Esophagus squamous epithelium (tissue), 5 donors: Measurements from ENCODE around the gene ROCK2. TPM values are rescaled to one million over a fixed set of nuclear protein-coding genes. Genes with fewer than 3 reads are reported as not detected.
"Not testable (repeated sequence)": the region's sequence is repeated elsewhere in the genome, so short reads cannot be mapped to it uniquely, and the experiment has no call there.

Source experiments
- DNase-seq: peaks from one replicate; lab custom pipeline; 2025; lab: John Stamatoyannopoulos, UW
- H3K27ac ChIP-seq, 4 donors: fragments of 200-600 bp; sonication (generic); one replicate each; pipeline ENCODE4 v1.5.1; 2016 to 2019; ENCODE audit warnings: mild to moderate bottlenecking in 1 of 4
- H3K27me3 ChIP-seq, 4 donors: fragments of 200-600 bp; sonication (generic); 1 replicate in 3 of 4; 2 replicates in 1 of 4; pipeline versions ENCODE4 v1.5.1 to v1.6.0; 2017 to 2021; ENCODE audit warnings: antibody characterized with exemption in 1 of 4
- H3K36me3 ChIP-seq, 3 donors: fragments of 200-600 bp; sonication (generic); one replicate each; pipeline ENCODE4 v1.5.1; 2016 to 2019
- H3K4me1 ChIP-seq, 3 donors: fragments of 200-600 bp; sonication (generic); one replicate each; pipeline ENCODE4 v1.5.1; 2017 to 2019
- H3K4me3 ChIP-seq, 4 donors: fragments of 200-600 bp; sonication (generic); 1 replicate in 3 of 4; 2 replicates in 1 of 4; pipeline ENCODE4 v1.5.1; 2016 to 2019; ENCODE audit warnings: mild to moderate bottlenecking in 2 of 4, moderate library complexity in 1 of 4
- H3K9me3 ChIP-seq, 3 donors: fragments of 200-600 bp; sonication (generic); one replicate each; pipeline ENCODE4 v1.5.1; 2016 to 2019
- POLR2A ChIP-seq, 4 donors: fragments of 450-650 bp; IDR thresholded peaks; one replicate each; pipeline ENCODE4 v1.6.1; 2017; ENCODE audit warnings: antibody characterized with exemption in 4 of 4, mild to moderate bottlenecking in 4 of 4, moderate library complexity in 3 of 4
- WGBS, 2 donors: methylation state at CpG; one replicate each; pipeline ENCODE4 v1.1.5; 2018; 5-methylcytosine and 5-hydroxymethylcytosine counted together
- intact Hi-C: fragments of 100-400 bp; cut with DNase I; formaldehyde crosslinking; loops from one replicate; pipeline ENCODE4 v1.15.0; 2022
- total RNA-seq, 4 donors: library from RNA; depleted of rRNA; stranded (reverse); fragments of >200 nt; gene quantifications; one replicate each; pipeline ENCODE4 v1.1.0, GENCODE V29; 2016
- TF ChIP-seq, protein P1 (sequence below), 6 experiments: fragments of 450-650 bp in 4 of 6; fragments of 200-600 bp in 2 of 6; sonication (generic) in 2 of 6; IDR thresholded peaks; one replicate each; pipeline ENCODE4 v1.5.1; 2016 to 2019; ENCODE audit warnings: antibody characterized with exemption in 6 of 6, mild to moderate bottlenecking in 4 of 6, moderate library complexity in 4 of 6
- donor health status: DM: yes; HTN: yes; CAD: no.

ROCK2 gene
- total RNA-seq, 4 donors from 2014 or later: 15.2 to 50.5 (median 21.4) TPM

DNA sequence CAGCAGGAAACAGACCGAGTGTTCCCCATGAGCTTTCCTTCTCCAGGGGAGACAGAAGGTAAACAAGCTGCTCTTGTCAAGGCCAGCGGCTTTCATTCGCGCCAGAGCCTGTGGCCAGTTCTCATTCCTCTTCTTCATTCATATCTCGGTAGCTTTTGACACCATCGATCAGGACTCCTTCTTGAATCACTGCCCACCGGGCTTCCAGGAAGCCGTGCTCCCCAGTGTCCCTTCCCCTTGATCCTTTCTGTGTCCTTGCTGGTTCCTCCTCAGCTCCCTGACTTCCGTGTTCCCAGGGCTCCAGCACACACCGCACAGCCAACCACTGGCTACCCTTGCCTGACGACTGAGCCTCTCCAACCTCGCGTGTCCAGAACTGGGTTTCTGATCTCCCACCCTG, 175.1 kb downstream of the ROCK2 start:
- WGBS, 2 donors: 79 to 82% methylated on average over 13 of the region's 13 CpGs
- DNase-seq: no peak

GRCh38 chr2:11168488-11168887, 175.9 kb downstream of the ROCK2 start:
- Histone ChIP-seq H3K9me3 (no peaks in the 10 kb centered on the region), H3K4me1 (no peaks in the 10 kb centered on the region), H3K36me3 (peaks cover 0 to 7% (median 0%) of the 10 kb centered on the region in 3 donors), H3K4me3 (no peak overlapping the region), H3K27ac (no peak overlapping the region), H3K27me3 (no peaks in the 10 kb centered on the region)
- no peak for DNase-seq
- TF ChIP-seq, protein P1, sequence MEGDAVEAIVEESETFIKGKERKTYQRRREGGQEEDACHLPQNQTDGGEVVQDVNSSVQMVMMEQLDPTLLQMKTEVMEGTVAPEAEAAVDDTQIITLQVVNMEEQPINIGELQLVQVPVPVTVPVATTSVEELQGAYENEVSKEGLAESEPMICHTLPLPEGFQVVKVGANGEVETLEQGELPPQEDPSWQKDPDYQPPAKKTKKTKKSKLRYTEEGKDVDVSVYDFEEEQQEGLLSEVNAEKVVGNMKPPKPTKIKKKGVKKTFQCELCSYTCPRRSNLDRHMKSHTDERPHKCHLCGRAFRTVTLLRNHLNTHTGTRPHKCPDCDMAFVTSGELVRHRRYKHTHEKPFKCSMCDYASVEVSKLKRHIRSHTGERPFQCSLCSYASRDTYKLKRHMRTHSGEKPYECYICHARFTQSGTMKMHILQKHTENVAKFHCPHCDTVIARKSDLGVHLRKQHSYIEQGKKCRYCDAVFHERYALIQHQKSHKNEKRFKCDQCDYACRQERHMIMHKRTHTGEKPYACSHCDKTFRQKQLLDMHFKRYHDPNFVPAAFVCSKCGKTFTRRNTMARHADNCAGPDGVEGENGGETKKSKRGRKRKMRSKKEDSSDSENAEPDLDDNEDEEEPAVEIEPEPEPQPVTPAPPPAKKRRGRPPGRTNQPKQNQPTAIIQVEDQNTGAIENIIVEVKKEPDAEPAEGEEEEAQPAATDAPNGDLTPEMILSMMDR (IDR thresholded peaks at IDR 0.05): no peak
- TF ChIP-seq POLR2A (IDR thresholded peaks at IDR 0.05): no peak
- 80 to 86% methylated on average over 9 of the region's 9 CpGs for WGBS, 2 donors
- intact Hi-C loops: no loop called here

More for the DNA sequence above, 175.1 kb downstream of the ROCK2 start:
- Histone ChIP-seq H3K27me3 (no peaks in the 10 kb centered on the region), H3K9me3 (no peaks in the 10 kb centered on the region), H3K27ac (no peak overlapping the region), H3K4me3 (no peak overlapping the region), H3K4me1 (no peaks in the 10 kb centered on the region), H3K36me3 (no peaks in the 10 kb centered on the region)
- intact Hi-C loops: no loop called here
- TF ChIP-seq, protein P1 (IDR thresholded peaks at IDR 0.05): no peak
- TF ChIP-seq POLR2A (IDR thresholded peaks at IDR 0.05): no peak

DNA sequence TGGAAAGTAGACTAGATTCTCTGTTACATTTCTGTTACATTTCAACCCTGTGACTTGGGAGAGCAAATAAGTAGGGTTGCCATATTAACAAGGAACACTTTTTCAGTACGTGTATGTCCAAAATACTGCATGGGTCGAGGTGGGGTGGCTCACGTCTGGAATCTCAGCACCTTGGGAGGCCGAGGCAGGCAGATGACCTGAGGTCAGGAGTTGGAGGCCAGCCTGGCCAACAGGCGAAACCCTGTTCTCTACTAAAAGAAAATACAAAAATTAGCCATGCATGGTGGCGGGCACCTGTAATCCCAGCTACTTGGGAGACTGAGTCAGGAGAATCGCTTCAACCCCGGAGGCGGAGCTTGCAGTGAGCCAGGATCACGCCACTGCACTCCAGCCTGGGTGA, 178.0 kb downstream of the ROCK2 start:
- Histone ChIP-seq H3K4me3 (no peak overlapping the region), H3K9me3 (no peaks in the 10 kb centered on the region), H3K27me3 (no peaks in the 10 kb centered on the region), H3K4me1 (no peaks in the 10 kb centered on the region), H3K36me3 (peaks cover 0 to 18% (median 0%) of the 10 kb centered on the region in 3 donors), H3K27ac (no peak overlapping the region)
- DNase-seq: no peak
- intact Hi-C loops: no loop called here
- no peak for TF ChIP-seq POLR2A (IDR thresholded peaks at IDR 0.05)
- WGBS, 2 donors: 86 to 87% methylated on average over 6 to 10 of the region's 10 CpGs

- not testable (repeated sequence) for DNase-seq, H3K9me3 ChIP-seq
- no CpG with 5 or more reads among the region's 28 CpGs for WGBS, 2 donors
These were observed 179.4 kb downstream of the ROCK2 start for GRCh38 chr2:11165046-11165445.

DNA sequence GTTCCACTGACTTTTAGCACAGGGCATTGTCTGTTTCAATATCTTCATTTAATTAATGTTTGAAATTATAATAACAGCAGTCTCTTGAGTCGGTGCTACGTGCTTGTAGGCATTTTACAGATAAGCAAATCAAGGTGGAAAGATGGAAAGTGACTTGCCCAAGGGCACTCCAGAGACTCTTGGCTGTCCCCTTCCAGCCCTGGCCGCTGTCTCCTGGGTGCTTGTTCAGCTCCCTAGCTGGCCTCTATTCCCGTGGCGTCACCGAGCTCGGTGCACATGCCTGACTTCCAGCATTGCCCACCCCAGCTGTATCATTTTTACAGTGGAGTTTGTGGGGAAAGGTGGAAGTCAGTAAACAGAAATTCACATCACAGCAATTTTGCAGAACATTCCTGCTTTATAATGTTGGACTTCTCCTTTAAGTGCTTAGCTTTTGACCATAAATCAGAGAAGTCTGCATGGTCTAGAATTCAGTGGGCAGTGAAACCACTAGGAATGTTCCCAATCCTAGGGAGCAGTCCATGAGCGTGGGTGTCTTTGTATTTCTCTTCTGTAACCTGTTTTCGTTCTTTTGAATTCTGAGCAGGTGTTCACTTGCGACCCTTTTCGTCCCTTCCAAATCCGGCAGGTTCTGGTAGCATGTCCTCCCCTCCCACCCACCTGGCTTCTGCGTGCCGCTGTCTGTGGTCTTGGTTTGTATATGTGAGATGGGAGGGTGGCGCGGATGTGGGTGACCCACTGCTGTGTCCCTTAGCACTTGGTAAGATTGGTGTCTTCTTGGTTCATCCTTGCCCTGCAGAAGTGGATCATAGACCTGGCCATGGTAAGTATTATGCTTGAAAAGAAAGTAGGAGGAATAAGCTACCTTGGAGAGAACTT, 180.8 kb downstream of the ROCK2 start:
- H3K36me3 ChIP-seq: peaks cover 0 to 18% (median 0%) of the 10 kb centered on the region in 3 donors
- no peak for DNase-seq
- no peaks in the 10 kb centered on the region for H3K27me3 ChIP-seq
- WGBS, 2 donors: 84 to 93% methylated on average over 16 of the region's 16 CpGs
- H3K27ac ChIP-seq: no peak overlapping the region
- no peaks in the 10 kb centered on the region for H3K9me3 ChIP-seq
- no peak overlapping the region for H3K4me3 ChIP-seq
- intact Hi-C loops: no loop called here
- no peak for TF ChIP-seq POLR2A (IDR thresholded peaks at IDR 0.05)
- TF ChIP-seq, protein P1 (IDR thresholded peaks at IDR 0.05): no peak
- H3K4me1 ChIP-seq: no peaks in the 10 kb centered on the region

More at GRCh38 chr2:11165046-11165445, 179.4 kb downstream of the ROCK2 start:
- peaks cover 0 to 18% (median 0%) of the 10 kb centered on the region in 3 donors for H3K36me3 ChIP-seq
- H3K27me3 ChIP-seq, intact Hi-C loops, H3K4me3 ChIP-seq, H3K4me1 ChIP-seq, H3K27ac ChIP-seq: not testable (repeated sequence)

DNA sequence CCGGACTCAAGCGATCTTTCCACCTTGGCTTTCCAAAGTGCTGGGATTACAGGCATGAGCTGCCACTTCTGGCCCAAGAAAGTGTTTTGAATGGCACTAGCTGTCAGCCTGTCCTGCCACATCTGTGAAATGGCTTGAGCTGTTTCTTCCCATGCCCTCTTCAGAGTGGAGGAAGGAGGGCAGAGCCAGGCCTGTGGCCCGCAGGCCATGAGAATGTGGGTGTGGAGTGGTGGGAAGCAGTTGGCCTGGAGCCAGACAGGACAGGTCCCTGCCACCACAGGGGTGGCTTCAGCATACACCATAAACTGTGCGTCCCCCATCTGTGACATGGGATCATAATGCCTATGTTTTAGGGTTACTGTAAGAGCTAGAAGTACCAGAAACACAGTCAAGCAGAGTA, 182.7 kb downstream of the ROCK2 start:
- H3K36me3 ChIP-seq: peaks cover 0 to 18% (median 0%) of the 10 kb centered on the region in 3 donors
- no peaks in the 10 kb centered on the region for H3K27me3 ChIP-seq
- no peak for DNase-seq
- no peak overlapping the region for H3K4me3 ChIP-seq
- intact Hi-C loops: no loop called here
- H3K4me1 ChIP-seq: peaks cover 0 to under 1% (median under 1%) of the 10 kb centered on the region in 3 donors
- WGBS, 2 donors: 90 to 100% methylated on average over 2 of the region's 4 CpGs
- no peak for TF ChIP-seq POLR2A (IDR thresholded peaks at IDR 0.05)
- TF ChIP-seq, protein P1 (IDR thresholded peaks at IDR 0.05): no peak
- no peak overlapping the region for H3K27ac ChIP-seq
- H3K9me3 ChIP-seq: no peaks in the 10 kb centered on the region
